HG03025 (cell line): ENCODE measurements around the gene ERFL.

Experiments
- ATAC-seq: cut with Tn5 transposase; IDR thresholded peaks from one replicate; pipeline ENCODE4 v1.9.1; 2021; ENCODE audit warnings: mild to moderate bottlenecking, moderate library complexity; ENCODE audit not compliant: unreplicated experiment, low FRiP score

The ERFL gene

GRCh38 chr19:41928221-41928683 lies at the start of gene ERFL:
Gene ERFL, minus strand, starts transcription at chr19:41928449. Its CDS starts 15,530 bp downstream, at chr19:41912919.
- ATAC-seq, result no peak

- ATAC-seq, result no peak
These were observed 49.7 kb upstream of the ERFL start for GRCh38 chr19:41977916-41978315.

GRCh38 chr19:41974652-41975051 lies 46.4 kb upstream of the ERFL start:
- ATAC-seq, result no peak

- ATAC-seq, result no peak
These were observed 43.1 kb upstream of the ERFL start for GRCh38 chr19:41971363-41971762.

GRCh38 chr19:41969772-41970458 lies 41.7 kb upstream of the ERFL start:
- no peak for ATAC-seq

- ATAC-seq, result no peak
These were observed 40.7 kb upstream of the ERFL start for GRCh38 chr19:41968751-41969595.

GRCh38 chr19:41967054-41967783 lies 39.0 kb upstream of the ERFL start:
- no peak for ATAC-seq

- no peak for ATAC-seq
These were observed 36.9 kb upstream of the ERFL start for GRCh38 chr19:41965106-41965505.

GRCh38 chr19:41960973-41961372 lies 32.7 kb upstream of the ERFL start:
- ATAC-seq, result no peak

GRCh38 chr19:41959056-41960053 lies 31.1 kb upstream of the ERFL start, which contains the start of gene RABAC1:
Gene RABAC1, minus strand, starts transcription at chr19:41959321. Its CDS starts 29 bp downstream, at chr19:41959292.
- ATAC-seq, result peak; percentile 75

- ATAC-seq, result peak; percentile 56
These were observed 30.3 kb upstream of the ERFL start for GRCh38 chr19:41958367-41959055.

GRCh38 chr19:41957838-41958366 lies 29.7 kb upstream of the ERFL start:
- ATAC-seq, result peak; percentile 19

- no peak for ATAC-seq
These were observed 29.1 kb upstream of the ERFL start for GRCh38 chr19:41957161-41957837.

- no peak for ATAC-seq
These were observed 28.4 kb upstream of the ERFL start for GRCh38 chr19:41956621-41957020.

GRCh38 chr19:41955521-41955920 lies 27.3 kb upstream of the ERFL start:
- no peak for ATAC-seq

- ATAC-seq, result no peak
These were observed 23.5 kb upstream of the ERFL start for GRCh38 chr19:41951686-41952172.

GRCh38 chr19:41947091-41947490 lies 18.8 kb upstream of the ERFL start:
- no peak for ATAC-seq

GRCh38 chr19:41945135-41945766 lies 17.0 kb upstream of the ERFL start:
- ATAC-seq, result peak; percentile 59
